ENCODE results near the gene FBXO27.
"Not testable (repeated sequence)": the region's sequence is repeated elsewhere in the genome, so short reads cannot be mapped to it uniquely, and the experiment has no call there.

The FBXO27 gene, protein sequence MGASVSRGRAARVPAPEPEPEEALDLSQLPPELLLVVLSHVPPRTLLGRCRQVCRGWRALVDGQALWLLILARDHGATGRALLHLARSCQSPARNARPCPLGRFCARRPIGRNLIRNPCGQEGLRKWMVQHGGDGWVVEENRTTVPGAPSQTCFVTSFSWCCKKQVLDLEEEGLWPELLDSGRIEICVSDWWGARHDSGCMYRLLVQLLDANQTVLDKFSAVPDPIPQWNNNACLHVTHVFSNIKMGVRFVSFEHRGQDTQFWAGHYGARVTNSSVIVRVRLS

DNA sequence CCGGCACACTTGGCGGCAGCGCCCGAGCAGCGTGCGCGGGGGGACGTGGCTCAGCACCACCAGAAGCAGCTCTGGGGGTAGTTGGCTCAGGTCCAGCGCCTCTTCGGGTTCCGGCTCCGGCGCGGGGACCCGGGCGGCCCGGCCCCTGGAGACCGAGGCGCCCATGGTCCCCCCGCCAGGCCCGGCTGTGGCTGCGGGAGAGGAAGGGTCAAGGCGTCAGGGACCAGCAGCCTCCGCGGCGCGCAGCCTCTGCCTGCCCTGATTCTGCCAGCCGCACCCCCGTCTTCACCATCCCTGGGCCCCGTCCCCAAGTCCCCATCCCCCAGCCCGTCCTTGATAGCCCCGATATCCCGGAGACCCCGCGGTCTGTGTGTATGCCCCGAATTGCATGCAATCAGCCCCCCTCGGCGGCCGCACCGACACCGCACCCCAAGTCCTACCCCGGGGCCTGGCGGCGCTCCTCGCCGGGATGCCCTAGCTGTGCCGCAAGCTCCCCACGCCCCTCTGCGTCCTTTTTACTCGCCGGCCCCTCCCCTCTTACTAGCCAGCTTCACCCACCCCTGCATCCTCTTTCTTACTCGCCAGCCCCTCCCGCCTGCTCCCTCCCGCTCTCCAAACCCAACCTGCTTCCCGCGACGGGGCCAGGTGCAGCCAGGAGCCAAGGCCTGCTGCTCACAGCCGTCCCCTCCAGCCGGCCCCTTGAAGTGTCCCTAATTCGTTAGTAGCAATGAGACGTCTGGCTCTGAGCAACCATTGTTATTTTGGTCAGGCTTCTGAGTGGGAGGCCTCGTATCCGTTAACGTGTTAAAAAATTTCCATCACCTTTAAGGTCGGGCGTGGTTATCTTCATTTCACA lies at the start of gene FBXO27:
TSS of gene FBXO27 (minus strand) at position 487 of the 856 bp plus-strand sequence. CDS start at position 165, 322 bp downstream.
- H3K36me3 Mint-ChIP-seq = no peaks in the 10 kb centered on the region
- H3K9me3 Mint-ChIP-seq (ENCODE audit: low read depth) = no peaks in the 10 kb centered on the region
- H3K4me1 Mint-ChIP-seq (ENCODE audit: low read depth) = peaks cover 10% of the 10 kb centered on the region
- H3K27me3 Mint-ChIP-seq = peaks cover 3% of the 10 kb centered on the region
- H3K27ac Mint-ChIP-seq = no peak within 1 kb of the TSS
- peak within 1 kb of the TSS; percentile 66 for H3K4me3 Mint-ChIP-seq

DNA sequence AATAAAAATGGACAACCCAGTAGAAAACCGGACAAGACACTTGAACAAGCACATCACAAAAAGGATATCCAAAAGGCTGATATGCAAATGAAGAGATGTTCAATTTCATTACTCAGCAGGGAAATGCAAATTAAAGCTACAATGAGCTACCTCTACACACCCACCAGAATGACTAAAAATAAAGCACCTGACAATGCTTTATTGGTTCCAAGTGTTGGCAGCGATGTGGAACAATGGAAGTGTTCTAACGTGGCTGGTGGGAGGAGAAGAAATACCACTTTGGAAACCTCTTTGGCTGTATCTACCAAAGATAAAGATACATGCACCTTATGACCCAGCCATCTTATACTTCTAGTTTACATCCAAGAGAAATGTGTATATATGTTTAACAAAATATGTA lies 48.1 kb upstream of the FBXO27 start:
- Mint-ChIP-seq H3K27me3 (peaks cover 23% of the 10 kb centered on the region), H3K36me3 (no peaks in the 10 kb centered on the region), H3K4me1 (ENCODE audit: low read depth) (peaks cover 21% of the 10 kb centered on the region), H3K9me3 (ENCODE audit: low read depth) (no peaks in the 10 kb centered on the region), H3K4me3 (no peak overlapping the region), H3K27ac (no peak overlapping the region)

DNA sequence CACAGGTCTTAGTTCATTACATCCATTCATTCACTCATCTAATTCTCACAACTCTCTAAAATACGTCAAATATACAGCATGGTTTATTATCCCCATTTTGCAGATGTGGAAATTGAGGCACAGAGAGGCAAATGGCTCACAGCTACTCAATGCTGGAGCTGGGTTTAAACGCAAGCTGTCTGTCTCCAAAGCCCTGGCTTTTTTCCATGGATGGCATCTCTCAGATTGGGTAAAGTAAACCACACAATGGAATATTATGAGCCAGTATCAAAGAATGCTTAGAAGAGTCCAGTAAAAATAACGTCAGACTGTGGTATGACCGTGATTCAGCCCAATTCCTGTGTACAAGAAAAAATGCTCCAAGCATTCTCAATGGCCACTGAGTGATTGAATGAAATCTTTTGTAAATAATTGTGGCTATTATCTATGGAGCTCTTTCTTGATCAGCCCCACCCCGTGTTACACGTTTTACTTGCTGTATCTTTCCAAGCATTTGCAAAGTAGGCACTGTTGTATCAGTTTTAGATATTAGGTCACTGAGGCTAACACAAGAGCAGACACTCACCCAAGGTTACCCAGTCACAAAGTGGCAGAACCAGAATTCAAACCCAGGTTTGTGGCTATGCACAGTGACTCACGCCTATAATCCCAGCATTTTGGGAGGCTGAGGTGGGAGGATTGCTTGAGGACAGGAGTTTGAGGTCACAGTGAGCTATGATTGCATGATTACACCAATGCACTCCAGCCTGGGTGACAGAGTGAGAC lies 46.3 kb upstream of the FBXO27 start:
- Mint-ChIP-seq H3K9me3 (ENCODE audit: low read depth) (no peaks in the 10 kb centered on the region), H3K27me3 (peaks cover 16% of the 10 kb centered on the region), H3K4me1 (ENCODE audit: low read depth) (peaks cover 28% of the 10 kb centered on the region), H3K4me3 (no peak overlapping the region), H3K36me3 (peaks cover 2% of the 10 kb centered on the region), H3K27ac (no peak overlapping the region)

DNA sequence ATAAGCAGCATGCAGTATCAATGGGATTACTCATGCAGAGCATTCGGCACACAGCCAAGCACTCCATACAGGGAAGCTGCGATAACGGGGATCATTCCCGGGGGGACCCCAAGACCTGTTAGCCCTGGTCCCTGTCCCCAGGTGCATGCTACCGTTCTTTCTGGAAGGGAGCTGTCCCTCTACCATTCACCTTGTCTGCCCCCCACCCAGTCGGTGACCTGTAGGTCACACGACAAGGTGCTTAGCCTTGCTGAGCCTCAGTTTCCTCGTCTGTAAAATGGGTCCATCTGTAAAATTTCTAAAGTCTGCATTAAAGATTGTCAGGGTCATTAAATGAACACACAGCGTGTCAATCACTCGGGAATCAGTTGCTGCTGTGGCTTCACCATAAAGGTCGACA lies 45.0 kb upstream of the FBXO27 start:
- Mint-ChIP-seq H3K27me3 (peaks cover 6% of the 10 kb centered on the region), H3K4me1 (ENCODE audit: low read depth) (peaks cover 27% of the 10 kb centered on the region), H3K4me3 (no peak overlapping the region), H3K27ac (no peak overlapping the region), H3K9me3 (ENCODE audit: low read depth) (no peaks in the 10 kb centered on the region), H3K36me3 (peaks cover 2% of the 10 kb centered on the region)

DNA sequence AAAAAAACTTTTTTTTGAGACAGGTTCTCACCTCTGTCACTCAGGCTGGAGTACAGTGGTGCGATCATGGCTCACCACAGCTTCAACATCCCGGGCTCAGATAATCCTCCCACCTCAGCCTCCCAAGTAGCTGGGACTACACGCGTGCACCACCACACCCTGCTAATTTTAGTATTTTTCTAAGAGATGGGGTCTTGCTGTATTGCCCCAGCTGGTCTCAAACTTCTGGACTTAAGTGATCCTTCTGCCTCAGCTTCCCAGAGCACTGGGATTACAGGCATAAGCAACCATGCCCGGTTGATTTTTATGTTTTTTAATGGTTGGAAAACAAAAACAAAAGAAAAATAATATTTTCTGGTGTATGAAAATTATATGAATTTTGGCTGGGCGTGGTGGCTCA lies 42.6 kb upstream of the FBXO27 start:
- no peaks in the 10 kb centered on the region for H3K27me3 Mint-ChIP-seq

DNA sequence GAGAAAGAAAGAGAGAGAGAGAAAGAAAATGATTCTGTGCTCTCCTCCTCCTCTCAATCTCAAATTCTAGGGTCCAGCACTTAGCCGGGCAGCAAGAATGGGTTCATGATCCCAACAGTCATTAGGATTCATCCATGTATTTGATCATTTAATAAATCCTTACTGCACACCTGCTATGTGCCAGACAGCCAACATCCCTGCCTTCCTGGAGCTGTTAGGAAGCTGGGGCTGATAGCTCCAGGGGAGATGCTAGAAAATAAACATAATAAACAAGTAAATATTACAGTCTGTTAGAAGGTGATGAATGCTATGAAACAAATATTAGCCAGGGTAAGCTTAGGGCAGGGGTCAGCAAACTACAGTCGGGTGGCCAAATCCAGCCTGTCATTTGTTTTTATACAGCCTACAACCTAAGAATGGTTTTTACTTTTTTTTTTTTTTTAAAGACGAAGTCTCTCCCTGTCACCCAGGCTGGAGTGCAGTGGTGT lies 41.9 kb upstream of the FBXO27 start:
- peaks cover 2% of the 10 kb centered on the region for H3K36me3 Mint-ChIP-seq
- no peak overlapping the region for H3K27ac Mint-ChIP-seq
- peaks cover 25% of the 10 kb centered on the region for H3K4me1 Mint-ChIP-seq (ENCODE audit: low read depth)
- H3K4me3 Mint-ChIP-seq = no peak overlapping the region
- H3K9me3 Mint-ChIP-seq (ENCODE audit: low read depth) = no peaks in the 10 kb centered on the region
- H3K27me3 Mint-ChIP-seq = no peaks in the 10 kb centered on the region

More for the DNA sequence above, 42.6 kb upstream of the FBXO27 start:
- H3K27ac Mint-ChIP-seq = no peak overlapping the region
- H3K36me3 Mint-ChIP-seq = peaks cover 2% of the 10 kb centered on the region
- H3K4me1 Mint-ChIP-seq (ENCODE audit: low read depth) = peaks cover 25% of the 10 kb centered on the region
- H3K4me3 Mint-ChIP-seq = no peak overlapping the region
- H3K9me3 Mint-ChIP-seq (ENCODE audit: low read depth) = no peaks in the 10 kb centered on the region

DNA sequence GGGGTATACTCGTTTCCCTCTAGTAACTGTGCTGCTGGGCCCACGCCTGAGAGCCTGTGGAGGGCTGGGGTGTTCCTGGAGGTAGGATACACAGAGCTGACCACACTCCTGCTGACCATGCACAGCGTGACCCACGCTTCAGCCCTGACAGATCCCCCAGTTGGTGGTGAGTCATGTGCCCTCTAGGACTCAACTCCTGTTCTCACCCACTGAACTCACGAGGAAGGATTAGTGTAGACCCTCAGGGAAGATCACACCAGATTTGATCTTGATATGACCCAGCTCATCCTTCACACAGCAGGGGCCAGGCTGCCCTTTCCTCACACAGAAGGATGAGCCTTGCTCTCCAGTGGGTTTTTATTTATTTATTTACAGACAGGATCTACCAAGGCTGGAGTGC lies 38.5 kb upstream of the FBXO27 start:
- Mint-ChIP-seq H3K27ac (no peak overlapping the region), H3K4me3 (no peak overlapping the region), H3K4me1 (ENCODE audit: low read depth) (peaks cover 23% of the 10 kb centered on the region)

DNA sequence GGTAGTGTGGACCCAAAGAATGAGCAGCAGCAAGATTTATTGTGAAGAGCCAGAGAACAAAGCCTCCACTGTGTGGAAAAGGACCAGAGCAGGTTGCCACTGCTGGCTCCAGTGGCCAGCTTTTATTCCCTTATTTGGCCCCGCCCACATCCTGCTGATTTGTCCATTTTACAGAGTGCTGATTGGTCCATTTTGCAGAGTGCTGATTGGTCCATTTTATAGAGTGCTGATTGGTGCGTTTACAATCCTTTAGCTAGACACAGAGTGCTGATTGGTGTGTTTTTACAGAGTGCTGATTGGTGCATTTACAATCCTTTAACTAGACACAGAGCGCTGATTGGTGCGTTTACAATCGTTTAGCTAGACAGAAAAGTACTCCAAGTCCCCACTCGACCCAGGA lies 35.9 kb upstream of the FBXO27 start:
- not testable (repeated sequence) for H3K4me1 Mint-ChIP-seq (ENCODE audit: low read depth); H3K9me3 Mint-ChIP-seq (ENCODE audit: low read depth); H3K36me3 Mint-ChIP-seq; H3K27ac Mint-ChIP-seq; H3K4me3 Mint-ChIP-seq; H3K27me3 Mint-ChIP-seq

More for the DNA sequence above, 38.5 kb upstream of the FBXO27 start:
- Mint-ChIP-seq H3K9me3 (ENCODE audit: low read depth) (no peaks in the 10 kb centered on the region), H3K36me3 (peaks cover 2% of the 10 kb centered on the region), H3K27me3 (peaks cover 1% of the 10 kb centered on the region)

DNA sequence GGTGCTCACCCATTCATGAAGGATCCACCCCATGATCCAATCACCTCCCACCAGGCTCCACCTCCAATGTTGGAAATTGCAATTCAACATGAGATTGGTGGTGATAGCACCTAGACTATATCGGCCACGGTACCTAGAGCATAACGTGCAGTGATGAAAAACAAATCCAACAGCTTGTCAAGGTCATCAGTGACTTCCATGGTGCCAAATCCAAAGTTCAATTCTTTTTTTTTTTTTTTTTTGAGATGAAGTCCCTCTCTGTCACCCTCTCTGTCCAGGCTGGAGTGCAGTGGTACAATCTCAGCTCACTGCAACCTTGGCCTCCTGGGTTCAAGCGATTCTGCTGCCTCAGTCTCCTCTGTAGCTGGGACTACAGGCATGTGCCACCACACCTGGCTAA lies 34.8 kb upstream of the FBXO27 start:
- peaks cover 1% of the 10 kb centered on the region for H3K27me3 Mint-ChIP-seq
- H3K27ac Mint-ChIP-seq = no peak overlapping the region
- no peaks in the 10 kb centered on the region for H3K9me3 Mint-ChIP-seq (ENCODE audit: low read depth)

DNA sequence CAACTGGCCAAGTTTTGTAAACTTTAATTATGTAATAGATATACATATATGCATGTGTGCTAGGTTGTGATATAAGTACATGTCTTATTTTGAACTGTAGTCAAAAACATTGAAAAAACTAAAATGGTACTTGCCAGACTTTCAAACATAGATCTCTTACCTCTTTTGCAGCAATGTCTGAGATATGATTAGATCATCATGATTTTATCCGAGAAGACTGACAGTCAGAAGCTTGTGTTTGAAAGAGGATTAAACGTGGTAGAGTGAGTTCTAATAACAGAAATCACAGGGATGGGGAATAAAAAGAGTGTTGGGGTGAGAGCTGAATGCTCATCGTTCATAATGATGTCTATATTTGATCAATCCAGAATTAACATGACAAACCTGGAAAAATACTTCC lies 33.6 kb upstream of the FBXO27 start:
- Mint-ChIP-seq H3K4me1 (ENCODE audit: low read depth) (peaks cover 6% of the 10 kb centered on the region), H3K4me3 (no peak overlapping the region), H3K9me3 (ENCODE audit: low read depth) (no peaks in the 10 kb centered on the region), H3K27ac (no peak overlapping the region), H3K36me3 (no peaks in the 10 kb centered on the region), H3K27me3 (peaks cover 1% of the 10 kb centered on the region)

More for the DNA sequence above, 34.8 kb upstream of the FBXO27 start:
- Mint-ChIP-seq H3K4me1 (ENCODE audit: low read depth) (no peaks in the 10 kb centered on the region), H3K4me3 (no peak overlapping the region), H3K36me3 (no peaks in the 10 kb centered on the region)

DNA sequence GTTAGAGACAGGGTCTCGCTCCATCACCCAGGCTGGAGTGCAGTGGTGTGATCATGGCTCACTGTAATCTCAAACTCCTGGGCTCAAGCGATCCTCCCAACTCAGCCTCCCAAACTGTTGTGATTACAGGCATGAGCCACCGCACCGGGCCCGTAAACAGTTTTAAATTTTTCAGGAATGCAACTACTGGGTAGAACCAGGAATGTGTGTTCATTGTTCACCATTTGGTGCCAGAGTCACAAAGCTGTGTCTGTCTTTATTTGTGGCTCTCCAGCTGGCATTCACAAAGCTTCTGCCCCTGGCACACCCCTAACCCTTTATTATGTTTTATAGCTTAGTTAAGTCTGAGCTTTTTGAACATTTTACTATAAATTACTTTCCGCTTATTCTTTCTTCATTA lies 32.1 kb upstream of the FBXO27 start:
- no peaks in the 10 kb centered on the region for H3K36me3 Mint-ChIP-seq
- peaks cover 6% of the 10 kb centered on the region for H3K4me1 Mint-ChIP-seq (ENCODE audit: low read depth)
- no peak overlapping the region for H3K27ac Mint-ChIP-seq
- no peak overlapping the region for H3K4me3 Mint-ChIP-seq
- H3K9me3 Mint-ChIP-seq (ENCODE audit: low read depth) = no peaks in the 10 kb centered on the region
- H3K27me3 Mint-ChIP-seq = peaks cover 1% of the 10 kb centered on the region

DNA sequence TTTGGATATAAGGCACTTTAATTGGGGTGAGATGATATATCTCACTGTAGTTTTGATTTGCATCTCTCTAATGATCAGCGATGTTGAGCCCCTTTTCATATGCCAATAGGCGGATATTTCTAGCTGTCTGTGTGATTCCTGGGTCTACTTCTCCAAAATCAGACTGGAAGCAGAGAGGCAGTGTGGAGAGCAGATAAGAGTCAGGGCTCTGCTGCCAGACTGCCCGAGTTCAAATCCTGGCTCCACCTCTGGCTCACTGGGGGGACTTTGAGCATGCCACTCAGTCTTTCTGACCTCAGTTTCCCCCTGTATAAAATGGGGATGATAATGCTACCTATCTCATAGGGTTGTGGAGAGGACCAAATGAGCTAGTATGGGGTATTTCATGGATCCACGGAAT lies 27.8 kb upstream of the FBXO27 start:
- H3K9me3 Mint-ChIP-seq (ENCODE audit: low read depth) = no peaks in the 10 kb centered on the region
- no peak overlapping the region for H3K27ac Mint-ChIP-seq
- no peaks in the 10 kb centered on the region for H3K27me3 Mint-ChIP-seq
- H3K36me3 Mint-ChIP-seq = no peaks in the 10 kb centered on the region
- H3K4me1 Mint-ChIP-seq (ENCODE audit: low read depth) = peaks cover 6% of the 10 kb centered on the region
- no peak overlapping the region for H3K4me3 Mint-ChIP-seq

DNA sequence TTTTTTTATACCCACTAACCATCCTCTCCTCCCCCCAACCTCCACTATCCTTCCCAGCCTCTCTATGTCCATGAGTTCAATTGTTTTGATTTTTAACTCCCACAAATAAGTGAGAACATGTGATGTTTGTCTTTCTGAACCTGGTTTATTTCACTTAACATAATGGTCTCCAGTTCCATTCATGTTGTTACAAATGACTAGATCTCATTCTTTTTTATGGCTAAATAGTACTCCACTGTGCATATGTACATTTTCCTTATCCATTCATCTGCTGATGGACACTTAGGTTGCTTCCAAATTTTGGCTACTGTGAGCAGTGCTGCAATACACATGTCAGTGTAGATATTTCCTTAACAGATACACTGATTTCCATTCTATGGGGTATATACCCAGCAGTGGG lies 27.0 kb upstream of the FBXO27 start:
- Mint-ChIP-seq H3K9me3 (ENCODE audit: low read depth) (no peaks in the 10 kb centered on the region), H3K36me3 (no peaks in the 10 kb centered on the region), H3K27ac (no peak overlapping the region), H3K27me3 (no peaks in the 10 kb centered on the region), H3K4me3 (no peak overlapping the region), H3K4me1 (ENCODE audit: low read depth) (peaks cover 6% of the 10 kb centered on the region)

DNA sequence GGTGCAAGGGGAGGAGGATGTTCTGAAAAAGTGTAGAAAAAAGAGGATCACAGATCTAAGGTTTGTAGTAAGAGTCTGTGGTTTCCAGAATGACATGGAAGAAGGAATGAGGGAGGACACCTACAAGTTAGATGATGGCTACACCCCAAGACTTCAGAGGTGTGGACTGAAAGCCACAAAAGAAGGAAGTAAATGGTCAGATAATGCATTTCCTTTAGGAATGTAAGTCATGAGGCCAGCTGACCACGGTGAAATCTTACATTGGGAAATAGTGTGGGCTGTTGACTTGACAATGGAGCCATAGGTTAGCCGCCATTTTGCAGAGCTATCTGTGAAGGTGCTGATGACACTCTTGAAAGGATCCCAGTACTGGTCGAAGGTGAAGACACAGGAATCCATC lies 25.3 kb upstream of the FBXO27 start:
- Mint-ChIP-seq H3K4me3 (no peak overlapping the region), H3K9me3 (ENCODE audit: low read depth) (no peaks in the 10 kb centered on the region), H3K27me3 (no peaks in the 10 kb centered on the region), H3K4me1 (ENCODE audit: low read depth) (peaks cover 6% of the 10 kb centered on the region), H3K27ac (no peak overlapping the region), H3K36me3 (no peaks in the 10 kb centered on the region)

DNA sequence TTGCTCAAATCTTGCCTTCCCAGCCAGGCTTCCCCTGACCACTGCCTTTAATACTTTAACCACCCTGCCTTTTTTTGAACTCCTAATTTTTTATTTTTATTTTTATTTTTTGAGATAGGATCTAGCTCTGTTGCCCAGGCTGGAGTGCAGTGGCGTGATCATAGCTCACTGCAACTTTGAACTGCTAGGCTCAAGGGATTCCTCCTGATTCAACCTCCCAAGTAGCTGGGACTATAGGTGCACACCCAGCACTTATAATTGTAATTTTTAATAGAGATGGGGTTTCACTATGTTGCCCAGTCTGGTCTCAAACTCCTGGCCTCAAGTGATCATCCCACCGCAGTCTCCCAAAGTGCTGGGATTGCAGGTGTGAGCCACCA lies 21.7 kb upstream of the FBXO27 start:
- Mint-ChIP-seq H3K9me3 (ENCODE audit: low read depth) (no peaks in the 10 kb centered on the region), H3K27ac (no peak overlapping the region), H3K27me3 (no peaks in the 10 kb centered on the region), H3K36me3 (no peaks in the 10 kb centered on the region), H3K4me3 (no peak overlapping the region), H3K4me1 (ENCODE audit: low read depth) (peaks cover 2% of the 10 kb centered on the region)
